Esophagus muscularis mucosa (tissue), 3 donors: ENCODE data around the gene BDH1.

Experiments
- POLR2A ChIP-seq: fragments of 450-650 bp; IDR thresholded peaks from one replicate; pipeline ENCODE4 v1.6.1; 2017; ENCODE audit warnings: antibody characterized with exemption, moderate library complexity, mild to moderate bottlenecking, low read depth
- TF ChIP-seq, protein P1 (sequence below), 3 experiments: fragments of 200-600 bp in 2 of 3; fragments of 450-650 bp in 1 of 3; sonication (generic) in 2 of 3; IDR thresholded peaks; one replicate each; pipeline ENCODE4 v1.5.1; 2017 to 2019; ENCODE audit warnings: antibody characterized with exemption in 3 of 3, mild to moderate bottlenecking in 2 of 3, moderate library complexity in 1 of 3

DNA sequence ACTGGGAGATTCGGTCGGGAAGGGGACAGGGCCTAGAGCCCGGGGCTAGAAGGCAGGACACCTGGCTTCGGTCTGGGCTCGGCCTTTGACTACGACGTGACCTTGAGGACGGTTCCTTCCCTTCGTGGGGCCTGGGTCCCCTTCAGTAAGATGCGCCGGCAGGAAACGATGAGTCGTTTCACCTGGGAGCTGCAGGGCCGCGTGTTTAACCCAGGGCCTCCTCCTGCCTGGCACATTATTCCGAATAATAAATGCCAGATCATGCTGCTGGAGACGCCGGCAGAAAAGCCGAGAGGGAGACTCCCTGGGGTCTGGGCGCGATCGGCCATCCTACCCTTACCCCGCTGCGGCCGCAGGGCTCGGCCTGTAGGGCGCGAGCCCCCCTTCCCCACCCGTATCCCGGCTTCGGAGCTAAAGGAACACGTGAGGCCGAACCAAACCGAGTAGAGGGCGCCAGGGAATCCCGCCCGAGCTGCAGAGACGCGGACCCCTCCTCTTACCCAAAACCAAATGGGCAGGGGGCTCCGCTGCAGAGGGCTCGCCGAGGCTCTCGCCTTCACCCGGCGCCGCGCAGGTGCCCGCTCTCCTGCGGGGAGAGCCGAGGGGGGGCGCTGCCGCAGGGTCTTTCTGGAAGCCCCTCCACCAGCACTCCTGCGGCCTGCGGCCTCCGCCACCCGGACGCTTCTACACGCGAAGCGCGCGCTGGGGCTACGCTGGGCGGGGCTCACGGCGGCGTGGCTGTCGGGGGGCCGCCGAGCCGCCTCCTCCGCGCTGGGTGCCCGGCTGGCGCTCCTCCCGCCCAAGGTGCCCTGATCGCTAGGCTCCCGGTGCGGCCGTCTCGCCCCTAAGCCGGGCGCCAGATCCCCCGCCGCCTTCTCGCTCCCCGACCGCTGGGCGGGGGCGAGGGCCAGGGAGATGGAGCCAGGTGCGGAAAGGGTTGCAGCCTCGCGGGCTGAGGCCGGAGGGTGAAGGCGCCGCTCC, at the start of gene BDH1:
- TF ChIP-seq, protein P1, sequence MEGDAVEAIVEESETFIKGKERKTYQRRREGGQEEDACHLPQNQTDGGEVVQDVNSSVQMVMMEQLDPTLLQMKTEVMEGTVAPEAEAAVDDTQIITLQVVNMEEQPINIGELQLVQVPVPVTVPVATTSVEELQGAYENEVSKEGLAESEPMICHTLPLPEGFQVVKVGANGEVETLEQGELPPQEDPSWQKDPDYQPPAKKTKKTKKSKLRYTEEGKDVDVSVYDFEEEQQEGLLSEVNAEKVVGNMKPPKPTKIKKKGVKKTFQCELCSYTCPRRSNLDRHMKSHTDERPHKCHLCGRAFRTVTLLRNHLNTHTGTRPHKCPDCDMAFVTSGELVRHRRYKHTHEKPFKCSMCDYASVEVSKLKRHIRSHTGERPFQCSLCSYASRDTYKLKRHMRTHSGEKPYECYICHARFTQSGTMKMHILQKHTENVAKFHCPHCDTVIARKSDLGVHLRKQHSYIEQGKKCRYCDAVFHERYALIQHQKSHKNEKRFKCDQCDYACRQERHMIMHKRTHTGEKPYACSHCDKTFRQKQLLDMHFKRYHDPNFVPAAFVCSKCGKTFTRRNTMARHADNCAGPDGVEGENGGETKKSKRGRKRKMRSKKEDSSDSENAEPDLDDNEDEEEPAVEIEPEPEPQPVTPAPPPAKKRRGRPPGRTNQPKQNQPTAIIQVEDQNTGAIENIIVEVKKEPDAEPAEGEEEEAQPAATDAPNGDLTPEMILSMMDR (IDR thresholded peaks at IDR 0.05): no peak
- TF ChIP-seq POLR2A: no peak
